Right lung (tissue), 5 donors: ENCODE measurements around the gene PIN1. TPM values are rescaled to one million over a fixed set of nuclear protein-coding genes. Genes with fewer than 3 reads are reported as not detected.

ENCODE experiments used
- DNase-seq, 2 donors: peaks; one replicate each; pipeline ENCODE4 v3.0.0-alpha.2; 2013
- polyA plus RNA-seq, 5 donors: library from polyadenylated mRNA; unstranded; fragments of 120-200 nt; gene quantifications; one replicate each; pipeline versions ENCODE4 v1.2.1 to v1.2.3, GENCODE V29; 2013; ENCODE audit warnings: inconsistent platforms in 1 of 5, low replicate concordance in 1 of 5; ENCODE audit not compliant: insufficient read length in 5 of 5, insufficient read depth in 1 of 5

PIN1 gene
- polyA plus RNA-seq, 5 donors, result 40.5 to 84.0 (median 53.5) TPM

GRCh38 chr19:9850235-9850959, 15.3 kb downstream of the PIN1 start:
- DNase-seq, result no peak

GRCh38 chr19:9854282-9854846, 19.2 kb downstream of the PIN1 start:
- no peak for DNase-seq

- DNase-seq, result no peak
Observed at GRCh38 chr19:9856609-9857008, 21.5 kb downstream of the PIN1 start.

GRCh38 chr19:9857076-9857721, 22.1 kb downstream of the PIN1 start:
- no peak for DNase-seq

- DNase-seq, result no peak
Observed at GRCh38 chr19:9857920-9858746, 23.0 kb downstream of the PIN1 start.

- no peak for DNase-seq
Observed at GRCh38 chr19:9858766-9859165, 23.6 kb downstream of the PIN1 start.

GRCh38 chr19:9860407-9860806, 25.3 kb downstream of the PIN1 start:
- no peak for DNase-seq

GRCh38 chr19:9861503-9861902, 26.4 kb downstream of the PIN1 start:
- no peak for DNase-seq

GRCh38 chr19:9862938-9863337, 27.8 kb downstream of the PIN1 start:
- no peak for DNase-seq

GRCh38 chr19:9863759-9864158, 28.6 kb downstream of the PIN1 start:
- DNase-seq, result no peak

- no peak for DNase-seq
Observed at GRCh38 chr19:9865732-9866501, 30.8 kb downstream of the PIN1 start.

GRCh38 chr19:9868983-9869617, 34.0 kb downstream of the PIN1 start:
- DNase-seq, result no peak

GRCh38 chr19:9871626-9872338, 36.7 kb downstream of the PIN1 start:
- DNase-seq, result no peak

GRCh38 chr19:9872618-9873242, 37.6 kb downstream of the PIN1 start:
- DNase-seq, result no peak

GRCh38 chr19:9875031-9875627, 40.0 kb downstream of the PIN1 start:
- no peak for DNase-seq

GRCh38 chr19:9875796-9876195, 40.7 kb downstream of the PIN1 start:
- no peak for DNase-seq

GRCh38 chr19:9877780-9878510, 42.8 kb downstream of the PIN1 start:
- no peak for DNase-seq

- DNase-seq, result no peak
Observed at GRCh38 chr19:9878511-9879196, 43.5 kb downstream of the PIN1 start.
